Uterus (tissue), 2 donors: ENCODE data around the gene WNT16.

ENCODE experiments used
- CTCF ChIP-seq, 4 experiments: fragments of 200-600 bp in 2 of 4; fragments of 450-650 bp in 2 of 4; sonication (generic) in 2 of 4; IDR thresholded peaks; one replicate each; pipeline ENCODE4 v1.5.1; 2016 to 2019; ENCODE audit warnings: antibody characterized with exemption in 4 of 4, mild to moderate bottlenecking in 2 of 4, moderate library complexity in 1 of 4
- POLR2A ChIP-seq, 2 donors: fragments of 450-650 bp; IDR thresholded peaks; one replicate each; pipeline ENCODE4 v1.6.1; 2016; ENCODE audit warnings: antibody characterized with exemption in 2 of 2, mild to moderate bottlenecking in 1 of 2, moderate library complexity in 1 of 2

DNA sequence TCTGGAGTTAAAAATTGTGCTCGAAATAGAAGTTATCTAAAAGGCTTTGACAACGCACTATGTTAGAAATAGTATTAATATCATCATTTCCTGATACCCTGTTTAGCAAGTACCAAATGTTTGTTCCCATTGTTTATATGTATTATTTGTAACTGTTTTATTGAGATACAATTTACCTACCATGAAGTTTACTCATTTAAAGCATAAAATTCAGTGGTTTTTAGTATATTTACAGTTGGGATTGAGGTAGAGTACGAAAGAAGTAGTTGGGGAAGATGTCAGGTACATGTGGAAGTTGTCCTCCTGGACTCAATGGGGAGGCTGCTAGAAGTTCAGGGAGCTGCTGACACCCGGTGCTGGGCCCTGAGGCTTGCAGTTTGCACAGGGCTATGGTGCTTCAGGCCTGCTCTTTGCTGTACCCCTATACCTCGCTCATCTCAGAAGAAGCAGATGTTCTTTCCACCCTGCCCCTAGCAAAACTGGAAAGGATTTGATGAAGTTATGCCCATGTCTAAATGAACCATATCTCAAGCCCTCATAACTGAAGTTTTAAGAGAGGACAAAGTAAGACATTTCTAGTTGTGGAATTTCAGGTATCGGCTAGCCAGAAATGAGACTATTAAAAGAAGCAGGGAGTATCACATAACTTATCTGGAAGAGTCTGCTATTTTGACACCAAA is 25.2 kb upstream of the WNT16 start:
- TF ChIP-seq CTCF (IDR thresholded peaks at IDR 0.05) (no peak), POLR2A (IDR thresholded peaks at IDR 0.05) (no peak)
